Renal pelvis (tissue), 4 donors: ENCODE data around the gene GPC1. TPM values are rescaled to one million over a fixed set of nuclear protein-coding genes. Genes with fewer than 3 reads are reported as not detected.

Source experiments
- DNase-seq: peaks from one replicate; pipeline ENCODE4 v3.0.0-alpha.2; 2013
- polyA plus RNA-seq, 3 donors: library from polyadenylated mRNA; unstranded; fragments of 120-200 nt; gene quantifications; one replicate each; pipeline ENCODE4 v1.2.1, GENCODE V29; 2013; ENCODE audit not compliant: insufficient read length in 3 of 3

Gene GPC1
- polyA plus RNA-seq, 3 donors, result 32.0 to 46.8 (median 46.6) TPM

DNA sequence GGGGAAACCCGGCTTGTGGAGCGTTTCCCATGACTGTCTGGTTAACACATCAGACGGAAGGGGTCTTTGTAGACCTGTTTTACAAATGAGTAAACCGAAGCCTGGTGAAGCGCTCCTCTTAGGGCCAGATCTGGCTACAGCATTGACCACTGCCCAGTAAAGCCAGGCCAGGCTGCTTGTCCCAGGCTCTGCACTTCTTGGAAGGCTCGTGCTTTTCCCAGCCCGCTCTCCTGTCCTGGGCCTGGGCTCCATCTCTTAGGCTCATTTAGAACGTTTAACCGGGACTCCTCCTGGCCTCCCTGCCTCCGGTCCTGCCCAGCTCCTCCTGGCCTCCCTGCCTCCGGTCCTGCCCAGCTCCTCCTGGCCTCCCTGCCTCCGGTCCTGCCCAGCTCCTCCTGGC is 4.8 kb downstream of the GPC1 start:
- DNase-seq, result no peak

DNA sequence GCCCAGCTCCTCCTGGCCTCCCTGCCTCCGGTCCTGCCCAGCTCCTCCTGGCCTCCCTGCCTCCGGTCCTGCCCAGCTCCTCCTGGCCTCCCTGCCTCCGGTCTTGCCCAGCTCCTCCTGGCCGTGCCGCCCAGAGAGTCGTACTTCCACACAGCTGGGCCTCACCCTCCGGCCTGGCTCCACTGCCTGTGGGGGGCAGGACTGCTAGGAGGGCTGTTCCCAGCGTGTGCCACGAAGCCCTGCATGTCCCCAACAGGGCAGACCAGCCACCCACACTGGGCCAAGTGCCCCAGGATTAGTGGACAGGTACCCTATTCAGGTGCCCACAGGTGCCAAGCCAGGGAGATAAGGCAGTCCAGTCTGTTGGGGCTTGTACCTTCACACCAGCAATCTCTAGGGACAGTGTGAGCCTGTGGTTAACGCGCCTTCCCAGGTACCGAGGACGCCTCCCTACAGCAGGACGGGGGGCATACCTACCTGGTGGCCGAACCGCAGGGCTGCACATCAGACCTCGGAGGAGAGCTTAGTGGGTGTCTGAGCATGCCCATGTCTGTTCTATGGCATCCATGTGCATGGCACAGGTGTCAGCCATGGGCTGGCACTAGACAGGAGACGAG is 5.3 kb downstream of the GPC1 start:
- DNase-seq, result no peak

DNA sequence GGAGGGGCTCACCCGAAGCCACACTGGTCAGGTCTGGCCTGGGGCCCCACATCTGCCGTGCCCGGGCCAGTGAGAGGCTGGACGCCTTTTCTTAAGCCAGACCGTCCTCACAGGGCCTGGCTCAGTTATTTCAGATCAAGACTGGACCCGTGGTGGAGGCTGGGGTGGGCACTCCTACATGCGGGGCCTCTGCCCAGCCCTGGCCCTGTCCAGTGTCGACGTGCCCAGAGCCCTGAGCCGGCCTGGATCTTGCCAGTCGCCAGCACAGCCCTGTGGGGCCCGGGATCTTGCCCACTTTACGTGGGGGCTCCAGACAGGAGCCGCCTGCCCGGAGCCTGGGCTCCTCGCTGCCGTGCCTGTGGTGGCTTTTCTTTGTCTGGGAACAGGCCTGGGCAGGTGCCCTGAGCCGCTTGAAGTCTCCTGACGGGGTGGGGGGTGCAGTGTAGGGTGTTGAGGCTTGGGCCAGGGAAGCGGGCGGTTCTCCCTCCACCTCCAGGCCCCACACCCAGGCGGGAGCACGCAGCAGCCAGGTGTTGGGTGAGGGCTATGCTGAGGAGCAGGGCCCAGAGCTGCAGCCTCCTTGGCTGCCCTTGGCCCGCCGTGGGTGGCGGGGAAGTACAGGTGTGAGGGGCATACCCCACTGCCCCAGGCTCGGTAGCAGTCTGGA is 6.0 kb downstream of the GPC1 start:
- no peak for DNase-seq

DNA sequence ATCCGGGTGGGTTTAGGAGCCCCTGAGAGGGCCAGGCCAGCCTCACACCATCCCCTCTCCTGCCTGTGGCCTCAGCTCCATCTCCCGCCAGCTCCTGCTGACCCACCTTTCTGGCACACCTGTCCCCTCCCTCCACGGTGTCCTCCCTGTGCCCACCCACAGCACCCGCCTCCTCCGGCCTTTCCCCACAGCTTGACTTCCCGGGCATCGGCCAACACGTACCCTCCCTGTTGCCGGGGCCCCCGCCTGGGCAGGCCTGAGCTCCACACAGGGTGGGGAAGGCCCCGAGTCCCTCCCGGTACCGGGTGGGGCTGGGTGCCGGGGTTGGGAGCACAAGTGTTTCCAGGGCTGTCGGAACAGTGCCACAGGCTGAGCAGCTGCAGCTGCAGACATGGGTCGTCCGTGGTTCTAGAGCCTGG is 6.5 kb downstream of the GPC1 start:
- DNase-seq, result no peak

DNA sequence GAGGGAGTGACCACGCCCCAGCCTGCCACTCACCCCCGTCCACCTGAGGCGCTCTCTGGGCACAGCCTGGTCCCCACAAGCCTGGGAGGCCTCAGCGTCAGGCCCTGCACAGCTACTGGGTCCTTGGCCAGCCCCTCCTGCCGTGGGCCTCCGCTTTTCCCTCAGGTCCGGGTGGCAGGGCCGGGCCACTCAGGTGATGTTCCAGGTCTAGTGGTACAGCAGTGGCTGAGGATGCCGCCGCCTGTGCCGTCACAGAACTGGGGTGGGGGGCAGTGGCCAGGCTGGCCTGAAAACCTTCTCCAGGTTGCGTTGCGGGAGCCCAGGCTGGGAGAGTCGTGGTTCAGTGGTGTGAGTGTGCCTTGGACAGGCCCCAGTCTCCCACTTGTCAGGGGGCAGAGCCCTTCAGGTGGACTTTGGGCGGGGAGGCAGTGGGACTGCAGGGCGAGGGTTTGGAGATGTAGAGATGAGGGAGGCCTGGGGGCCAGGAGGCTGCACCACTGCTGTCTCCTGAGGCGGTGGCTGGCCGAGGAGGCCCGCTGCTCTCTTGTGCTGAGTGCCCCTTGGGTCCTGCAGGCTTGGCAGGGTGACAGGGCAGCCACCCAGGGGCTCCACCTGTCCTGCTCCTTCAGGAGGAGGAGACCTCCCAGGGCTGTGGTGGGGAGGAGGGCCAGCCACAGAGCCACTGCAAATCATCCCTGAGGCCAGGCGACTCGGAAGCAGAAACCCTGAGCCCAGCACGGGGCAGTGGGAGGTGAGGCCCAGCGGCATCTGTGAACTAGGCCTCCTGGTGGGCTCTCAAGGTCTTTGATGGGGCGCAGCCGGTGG is 7.6 kb downstream of the GPC1 start:
- DNase-seq, result no peak

DNA sequence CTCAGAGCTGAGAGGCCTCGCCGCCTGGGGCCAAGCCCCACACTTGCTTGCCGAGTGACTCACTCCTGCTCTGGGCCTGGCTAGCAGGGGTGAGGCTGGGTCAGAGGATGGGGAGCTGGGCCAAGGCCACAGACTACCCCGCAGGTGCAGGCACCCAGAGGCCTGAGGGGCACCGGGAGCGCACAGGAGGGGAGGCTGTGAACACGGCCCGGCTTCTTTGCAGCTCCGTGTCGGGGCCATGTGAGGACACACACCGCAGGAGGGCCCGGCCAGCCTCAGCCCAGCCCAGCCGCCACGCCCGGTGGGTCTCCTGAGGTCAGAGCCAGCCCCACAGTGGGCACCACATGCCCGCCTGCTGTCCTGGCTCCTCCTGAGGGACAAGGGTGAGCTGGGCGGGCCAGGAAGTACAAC is 8.4 kb downstream of the GPC1 start:
- DNase-seq, result no peak

DNA sequence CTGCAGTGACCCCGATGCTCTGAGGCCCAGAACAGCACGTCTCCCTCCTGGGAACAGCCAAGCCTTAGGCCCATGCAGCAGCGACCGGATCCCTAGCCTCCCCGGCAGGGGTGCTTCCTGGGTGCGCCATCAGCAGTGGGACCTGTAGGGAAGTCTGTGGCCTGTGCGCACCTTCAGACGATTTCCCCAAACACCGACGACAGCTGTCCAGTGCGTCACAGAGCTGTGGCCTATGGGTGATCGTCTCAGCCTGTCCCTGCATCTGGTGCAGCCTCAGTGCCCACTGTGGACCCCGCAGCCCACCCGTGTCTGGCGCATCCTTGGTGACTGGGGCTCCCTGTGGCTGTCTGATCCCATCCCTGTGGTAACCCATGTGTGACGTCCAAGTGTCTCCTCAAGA is 9.0 kb downstream of the GPC1 start:
- no peak for DNase-seq

DNA sequence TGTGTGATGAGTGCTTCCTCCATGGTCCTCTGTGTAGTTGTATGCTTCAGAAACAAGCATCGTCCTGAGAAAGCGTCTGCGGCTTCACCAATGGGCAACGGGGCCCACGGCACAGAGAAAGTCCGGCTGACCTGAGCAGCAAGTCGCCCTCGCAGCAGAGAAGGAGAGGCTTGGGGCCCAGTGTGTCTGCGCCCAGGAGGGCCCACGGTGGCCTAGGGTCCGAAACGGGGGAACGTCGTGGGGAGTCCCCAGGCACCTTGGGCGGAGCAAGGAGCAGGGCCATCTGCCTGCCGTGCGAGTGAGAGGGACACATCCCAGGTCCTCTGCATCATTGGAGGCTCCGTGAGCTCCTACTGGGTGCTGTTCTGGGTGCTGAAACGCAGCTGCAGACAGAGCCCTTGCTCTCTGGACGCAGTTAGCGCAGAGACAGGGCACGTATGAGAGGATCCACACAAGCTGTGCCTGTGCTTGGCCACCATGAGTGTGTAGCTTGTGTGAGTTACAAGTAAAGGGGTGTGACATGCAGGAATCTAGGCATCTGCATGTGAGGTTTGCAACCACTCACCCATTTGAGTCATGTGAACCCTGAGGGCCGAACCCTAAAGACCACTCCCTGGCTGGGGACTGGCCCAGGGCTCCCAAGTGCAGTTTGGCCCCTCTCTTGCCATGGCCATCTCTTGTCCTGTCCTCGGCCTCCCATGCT is 10.6 kb downstream of the GPC1 start:
- DNase-seq, result no peak

DNA sequence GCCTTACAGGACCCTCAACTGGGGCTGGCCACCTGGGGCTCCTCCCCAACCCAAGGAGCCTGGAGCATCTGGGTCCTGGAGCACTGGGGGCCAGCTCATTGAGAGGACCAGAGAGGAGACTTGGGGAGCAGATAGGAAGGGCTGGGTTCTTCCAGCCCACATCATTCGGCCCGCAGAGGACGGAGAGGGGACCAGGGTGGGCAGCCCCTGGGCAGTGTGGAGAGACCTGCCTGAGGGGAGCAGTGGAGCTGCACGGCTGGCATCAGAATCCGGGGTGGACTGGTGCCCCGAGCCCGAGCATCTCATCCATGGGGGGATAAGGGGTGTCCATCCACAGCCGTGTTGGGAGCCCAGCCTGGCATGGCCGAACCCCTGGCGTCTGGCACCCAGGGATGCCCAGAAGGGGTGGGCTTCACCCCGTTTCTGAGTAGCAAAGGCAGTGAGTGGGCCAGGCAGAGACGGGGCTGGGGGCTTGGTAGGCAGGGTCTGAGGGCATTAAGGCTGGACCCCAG is 11.3 kb downstream of the GPC1 start:
- DNase-seq, result no peak

DNA sequence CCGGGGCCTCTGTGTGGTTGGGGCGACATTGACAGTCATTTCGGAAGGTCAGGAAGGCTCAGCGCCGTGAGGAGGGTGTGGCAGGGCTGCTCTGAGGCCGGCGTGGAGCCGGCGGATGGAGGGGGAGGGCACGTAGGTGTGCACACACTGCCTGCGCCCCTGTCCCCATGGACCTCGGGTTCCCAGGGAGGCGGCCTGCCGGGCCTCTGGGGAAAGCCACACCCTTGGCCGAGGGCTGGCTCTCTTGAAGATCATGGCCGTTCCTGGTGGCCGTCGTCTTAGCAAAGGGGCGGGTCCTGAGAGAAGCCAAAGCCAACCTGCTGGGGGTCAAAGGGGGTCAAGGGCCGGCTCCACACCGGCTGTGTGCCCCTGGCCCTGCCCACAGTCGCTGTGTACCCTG is 11.9 kb downstream of the GPC1 start:
- DNase-seq, result no peak

DNA sequence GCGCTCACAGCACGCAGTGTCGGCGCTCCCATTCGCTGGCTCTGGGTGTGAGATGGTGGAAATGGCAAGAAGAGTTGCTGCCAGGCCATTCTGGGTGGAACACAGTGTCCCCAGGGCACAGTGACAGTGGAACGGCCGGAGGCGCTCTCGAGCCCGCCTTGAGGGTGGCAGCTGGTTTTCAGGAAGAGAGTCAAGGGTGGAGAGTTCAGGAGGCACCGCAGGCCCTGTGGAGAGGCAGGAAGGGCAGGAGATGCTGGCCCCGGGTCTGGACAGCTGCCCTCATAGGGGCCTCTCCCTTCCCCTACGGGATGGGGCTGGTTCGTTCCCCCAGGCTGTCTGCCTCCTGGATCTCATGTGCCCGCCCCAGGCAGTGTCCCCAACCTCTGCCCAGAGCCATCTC is 12.5 kb downstream of the GPC1 start:
- no peak for DNase-seq

DNA sequence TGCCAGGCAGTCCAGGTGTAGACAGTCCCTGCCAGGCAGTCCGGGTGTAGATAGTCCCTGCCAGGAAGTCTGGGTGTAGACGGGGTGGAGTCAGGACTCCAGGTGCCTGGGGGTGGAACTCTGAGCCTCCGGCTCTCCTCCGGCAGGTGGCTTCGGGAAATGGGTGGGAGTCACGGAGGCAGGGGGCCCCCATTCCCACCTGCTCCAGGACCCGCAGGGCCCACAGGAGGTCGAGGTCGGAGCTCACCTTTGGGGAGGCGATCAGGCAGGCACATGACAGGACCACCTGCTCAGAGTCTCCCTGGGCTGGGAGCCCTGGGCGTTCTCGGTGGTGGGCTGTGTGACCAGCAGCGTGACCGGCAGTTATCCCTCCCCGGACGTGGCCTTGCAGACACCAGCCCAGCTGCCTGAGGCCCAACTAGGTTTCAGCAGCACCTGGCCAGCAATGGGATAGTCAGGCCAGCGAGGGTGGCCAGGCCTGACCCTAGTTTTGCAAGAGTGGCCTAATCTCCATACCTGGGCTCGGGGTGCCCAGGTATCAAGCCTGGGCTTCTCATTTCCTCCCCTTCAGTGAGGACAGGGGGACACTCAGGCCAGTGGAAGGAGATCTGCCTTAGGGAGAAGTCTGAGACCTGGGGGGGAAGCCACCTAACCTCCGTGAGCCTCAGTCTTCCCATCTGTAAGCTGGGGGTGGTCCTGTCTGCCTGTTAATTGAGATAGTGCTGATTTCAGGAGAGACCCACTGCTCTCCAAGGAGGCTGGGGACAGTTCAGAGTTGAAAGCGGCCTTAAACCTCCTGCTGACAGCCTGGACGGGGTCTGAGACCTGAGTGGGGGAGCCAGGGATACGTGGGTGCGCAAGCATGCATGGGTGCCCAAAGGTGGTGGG is 13.2 kb downstream of the GPC1 start:
- no peak for DNase-seq

DNA sequence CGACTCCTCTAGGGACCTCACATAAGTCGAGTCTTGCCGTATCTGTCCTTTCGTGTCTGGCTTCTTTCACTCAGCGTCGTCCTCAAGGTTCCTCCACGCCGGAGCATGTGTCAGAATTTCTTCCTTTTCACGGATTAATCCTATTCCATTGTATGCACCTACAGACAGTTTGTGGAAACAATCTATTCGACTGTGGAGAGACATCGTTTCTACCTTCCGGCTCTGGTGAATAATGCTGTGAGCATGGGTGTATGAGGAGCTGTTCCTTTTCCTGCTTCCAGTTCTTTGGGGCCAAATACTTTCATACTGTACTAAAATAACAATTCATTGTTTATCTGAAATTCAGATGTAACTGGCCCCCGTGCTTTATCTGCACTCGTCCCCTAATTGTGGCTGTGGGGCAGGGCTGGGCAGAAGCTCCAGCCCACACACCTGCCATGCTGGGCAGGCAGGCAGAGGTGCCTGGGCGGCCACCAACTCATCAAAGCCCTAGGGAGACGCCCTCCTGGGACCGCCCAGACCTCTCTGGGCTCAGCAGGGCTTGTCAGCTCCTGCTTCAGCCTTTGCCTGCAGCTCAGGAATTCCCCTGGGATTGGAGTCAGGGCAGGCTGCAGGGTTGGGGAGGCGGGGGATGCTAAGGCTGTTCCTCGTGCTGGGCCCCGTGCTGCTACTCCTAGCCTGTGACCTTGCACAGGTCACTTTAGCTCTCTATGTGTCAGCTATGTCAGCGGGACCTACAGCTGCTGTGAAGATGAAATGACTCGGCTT is 14.5 kb downstream of the GPC1 start:
- DNase-seq, result no peak

DNA sequence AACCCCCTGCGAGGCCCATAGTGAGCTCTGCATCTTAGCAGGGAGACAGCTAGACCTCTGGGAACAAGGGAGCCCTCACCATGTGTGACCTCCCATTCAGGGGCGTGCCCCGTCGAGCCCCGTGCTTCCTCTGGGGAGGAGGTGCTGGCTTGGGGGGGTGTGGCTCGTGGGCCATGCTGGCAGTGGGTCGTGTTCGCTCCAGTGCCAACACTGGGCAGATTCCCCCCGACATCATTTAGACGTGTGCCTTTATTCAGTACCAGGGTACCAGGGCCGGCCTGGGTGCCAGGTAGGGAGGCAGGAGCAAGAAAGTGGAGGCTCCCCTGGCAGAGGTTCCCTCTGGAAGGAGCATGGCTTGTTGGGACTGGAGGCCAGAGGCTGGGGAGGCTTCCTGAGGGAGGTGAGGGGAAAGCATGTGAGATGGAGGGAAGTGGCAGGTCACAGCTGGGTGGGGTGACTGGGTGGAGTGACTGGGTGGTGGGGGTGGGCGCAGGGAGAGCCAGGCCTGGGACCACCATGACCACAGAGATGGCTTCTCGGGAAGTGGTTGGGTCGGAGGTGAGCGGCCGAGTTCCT is 15.2 kb downstream of the GPC1 start:
- no peak for DNase-seq

DNA sequence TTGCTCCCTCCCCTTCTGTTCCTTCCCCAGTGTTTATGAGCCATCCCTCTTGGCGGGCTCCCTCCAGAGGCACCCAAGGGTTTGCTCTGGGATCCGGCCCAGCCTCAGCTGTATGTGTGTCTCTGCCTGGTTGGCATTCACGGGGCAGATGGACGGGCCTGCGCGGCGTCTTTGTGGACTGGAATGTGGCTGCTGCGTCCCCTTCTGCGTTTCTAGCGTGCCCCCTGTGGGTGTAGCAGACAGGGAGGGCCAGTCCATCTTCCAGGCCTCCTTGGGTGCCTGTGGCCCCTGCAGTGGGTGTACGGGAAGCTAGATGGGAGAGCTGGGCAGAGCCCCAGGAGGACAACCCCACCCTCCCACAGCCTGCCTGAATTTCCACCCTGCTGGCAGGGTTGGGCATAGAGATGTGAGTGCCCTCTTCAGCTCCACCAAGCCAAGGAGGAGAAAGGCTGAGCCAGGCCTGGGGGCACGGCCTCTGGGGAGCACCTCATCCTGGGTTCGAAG is 15.7 kb downstream of the GPC1 start:
- no peak for DNase-seq

DNA sequence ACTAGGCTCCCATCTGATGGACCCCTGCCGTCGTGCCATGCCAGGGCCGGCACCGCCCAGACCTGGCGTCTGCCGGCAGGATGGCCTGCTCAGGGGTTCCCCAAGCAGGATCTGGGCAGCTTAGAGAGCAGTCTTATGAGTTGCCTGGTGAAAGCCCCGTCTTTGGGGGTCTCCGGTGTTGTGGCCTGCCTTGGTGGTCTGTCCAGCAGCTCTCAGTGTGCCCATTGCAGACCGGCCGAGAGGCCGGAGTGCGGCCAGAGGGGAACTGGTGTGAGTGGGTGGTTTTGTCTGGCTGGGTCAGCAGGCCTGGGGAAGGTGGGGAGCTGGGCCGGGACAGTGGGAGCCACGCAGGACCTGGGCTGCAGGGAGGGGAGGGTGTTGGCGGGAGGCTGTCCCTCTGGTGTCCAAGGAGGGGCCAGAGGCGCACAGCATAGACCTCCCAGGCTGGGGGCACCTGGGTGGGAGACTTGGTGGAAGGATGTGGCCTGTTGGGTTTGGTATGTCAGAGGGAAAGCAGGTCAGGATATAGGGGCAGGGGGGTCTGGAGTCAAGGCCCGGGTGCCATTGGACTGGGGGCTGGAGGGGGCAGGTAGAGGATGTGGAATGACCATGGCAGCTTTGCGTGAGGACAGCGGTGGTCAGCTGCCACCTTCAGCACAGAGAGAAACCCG is 16.5 kb downstream of the GPC1 start:
- no peak for DNase-seq

DNA sequence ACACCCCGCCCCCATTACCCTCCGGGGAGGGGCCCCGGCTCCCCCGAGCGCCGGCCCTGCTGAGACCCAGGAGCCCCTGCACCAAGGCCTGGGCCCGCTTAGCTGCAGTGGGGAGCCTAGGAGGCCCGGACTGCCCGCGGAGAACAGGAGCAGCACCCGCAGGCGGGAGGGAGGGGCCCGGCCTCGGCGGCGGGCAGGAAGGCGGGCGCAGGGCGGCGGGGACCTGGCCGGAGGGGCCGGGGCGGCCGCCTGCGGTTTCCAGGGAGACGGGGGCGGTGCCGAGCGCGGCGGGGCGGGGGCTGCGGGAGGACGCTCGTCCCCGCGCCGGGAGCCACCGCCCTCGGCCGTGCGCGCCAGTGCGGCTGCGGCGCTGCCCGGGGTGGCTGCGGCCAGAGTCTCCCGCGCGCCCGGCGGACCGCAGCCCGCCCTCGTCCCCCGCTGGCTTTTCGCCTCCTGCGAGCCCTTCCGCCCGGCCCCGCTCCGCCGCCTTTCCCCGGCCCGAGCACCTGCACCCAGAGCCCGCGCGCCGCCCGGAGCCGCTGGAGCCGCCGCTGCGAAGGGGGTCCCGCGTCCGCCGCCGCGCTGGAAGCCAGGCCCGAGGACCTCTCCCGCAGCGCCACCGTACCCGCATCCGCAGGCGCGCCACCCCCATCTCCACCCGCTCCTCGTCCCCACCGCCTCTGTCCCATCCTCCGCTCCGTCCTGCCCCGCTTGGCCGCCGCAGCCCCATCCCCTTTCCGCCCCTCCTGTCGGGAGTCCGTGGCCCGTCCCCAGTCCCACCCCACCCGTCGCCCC is 17.2 kb downstream of the GPC1 start:
- DNase-seq, result peak; percentile 60

DNA sequence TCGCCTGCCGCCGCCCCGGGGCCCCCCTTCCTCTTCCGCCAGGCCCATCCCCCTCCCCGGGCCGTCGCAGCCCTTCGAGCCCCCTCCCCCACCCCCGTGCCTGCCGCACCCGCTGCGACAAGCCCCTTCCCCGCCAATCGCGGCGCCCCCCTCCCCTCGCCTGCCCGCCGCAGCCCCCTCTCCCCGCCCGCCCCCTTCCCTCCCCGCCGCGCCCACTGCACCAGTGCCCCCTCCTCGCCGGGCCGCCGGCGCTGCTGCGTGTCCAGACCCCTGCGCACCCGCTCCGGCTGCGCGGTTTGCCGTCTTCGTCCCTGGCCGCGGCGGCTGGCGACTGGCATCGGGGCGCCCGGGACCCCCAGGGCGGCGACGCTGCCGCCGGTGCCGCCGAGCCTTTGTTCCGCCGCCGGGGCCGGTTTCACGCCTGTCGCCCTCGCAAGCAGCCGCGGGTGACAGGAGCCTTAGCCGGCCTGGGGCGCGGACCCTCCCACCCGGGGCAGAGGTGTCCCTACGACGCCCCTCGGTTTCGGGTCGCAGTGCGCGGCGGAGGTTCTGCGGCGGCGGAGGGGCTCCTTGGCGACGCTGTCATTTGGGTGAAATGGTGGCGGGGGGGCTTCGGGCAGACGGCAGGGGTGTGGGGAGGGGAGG is 18.1 kb downstream of the GPC1 start:
- no peak for DNase-seq
